ENCODE measurements around the gene FUNDC1. TPM values are rescaled to one million over a fixed set of nuclear protein-coding genes. Genes with fewer than 3 reads are reported as not detected.

FUNDC1 gene
- total RNA-seq, 1 donor from 2014 or later = 19.3 TPM

DNA sequence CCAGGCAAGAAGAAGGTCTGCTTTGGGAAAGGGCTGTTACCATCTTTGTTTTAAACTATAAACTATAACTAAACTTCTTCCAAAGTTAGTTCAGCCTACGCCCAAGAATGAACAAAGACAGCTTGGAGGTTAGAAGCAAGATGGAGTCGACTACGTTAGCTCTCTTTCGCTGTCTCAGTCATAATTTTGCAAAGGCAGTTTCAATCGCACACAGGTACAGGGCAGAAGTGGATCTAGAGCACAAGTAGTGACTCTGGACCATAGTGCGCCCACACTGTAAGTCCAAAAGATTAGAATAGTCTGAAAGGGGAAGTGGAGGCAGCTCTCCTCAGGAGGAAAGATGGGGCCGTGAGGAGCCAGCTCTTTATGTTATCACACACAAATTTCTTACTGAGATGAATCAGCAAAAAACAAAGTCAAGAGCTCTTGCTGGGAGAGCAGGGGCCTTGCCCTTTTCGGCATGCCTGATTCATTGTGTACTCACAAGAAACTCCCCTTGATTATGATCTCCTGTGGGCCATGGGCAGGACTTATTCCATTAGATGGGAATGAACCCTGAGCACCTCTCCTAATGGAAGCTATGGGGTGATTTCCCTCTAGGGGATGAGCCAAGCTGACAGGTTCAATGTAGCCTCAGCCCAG lies 58.6 kb downstream of the FUNDC1 start:
- Mint-ChIP-seq H3K4me3 (ENCODE audit: unreplicated experiment) (no peak overlapping the region), H3K9me3 (ENCODE audit: unreplicated experiment) (peaks cover 2% of the 10 kb centered on the region), H3K4me1 (ENCODE audit: low read depth, unreplicated experiment) (no peaks in the 10 kb centered on the region), H3K36me3 (ENCODE audit: unreplicated experiment) (no peaks in the 10 kb centered on the region), H3K27me3 (ENCODE audit: unreplicated experiment) (no peaks in the 10 kb centered on the region), H3K27ac (ENCODE audit: unreplicated experiment) (no peak overlapping the region)
- DNase-seq = no peak
- TF ChIP-seq, protein P1, sequence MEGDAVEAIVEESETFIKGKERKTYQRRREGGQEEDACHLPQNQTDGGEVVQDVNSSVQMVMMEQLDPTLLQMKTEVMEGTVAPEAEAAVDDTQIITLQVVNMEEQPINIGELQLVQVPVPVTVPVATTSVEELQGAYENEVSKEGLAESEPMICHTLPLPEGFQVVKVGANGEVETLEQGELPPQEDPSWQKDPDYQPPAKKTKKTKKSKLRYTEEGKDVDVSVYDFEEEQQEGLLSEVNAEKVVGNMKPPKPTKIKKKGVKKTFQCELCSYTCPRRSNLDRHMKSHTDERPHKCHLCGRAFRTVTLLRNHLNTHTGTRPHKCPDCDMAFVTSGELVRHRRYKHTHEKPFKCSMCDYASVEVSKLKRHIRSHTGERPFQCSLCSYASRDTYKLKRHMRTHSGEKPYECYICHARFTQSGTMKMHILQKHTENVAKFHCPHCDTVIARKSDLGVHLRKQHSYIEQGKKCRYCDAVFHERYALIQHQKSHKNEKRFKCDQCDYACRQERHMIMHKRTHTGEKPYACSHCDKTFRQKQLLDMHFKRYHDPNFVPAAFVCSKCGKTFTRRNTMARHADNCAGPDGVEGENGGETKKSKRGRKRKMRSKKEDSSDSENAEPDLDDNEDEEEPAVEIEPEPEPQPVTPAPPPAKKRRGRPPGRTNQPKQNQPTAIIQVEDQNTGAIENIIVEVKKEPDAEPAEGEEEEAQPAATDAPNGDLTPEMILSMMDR (IDR thresholded peaks at IDR 0.05; ENCODE audit: partially characterized antibody, unreplicated experiment) = no peak

DNA sequence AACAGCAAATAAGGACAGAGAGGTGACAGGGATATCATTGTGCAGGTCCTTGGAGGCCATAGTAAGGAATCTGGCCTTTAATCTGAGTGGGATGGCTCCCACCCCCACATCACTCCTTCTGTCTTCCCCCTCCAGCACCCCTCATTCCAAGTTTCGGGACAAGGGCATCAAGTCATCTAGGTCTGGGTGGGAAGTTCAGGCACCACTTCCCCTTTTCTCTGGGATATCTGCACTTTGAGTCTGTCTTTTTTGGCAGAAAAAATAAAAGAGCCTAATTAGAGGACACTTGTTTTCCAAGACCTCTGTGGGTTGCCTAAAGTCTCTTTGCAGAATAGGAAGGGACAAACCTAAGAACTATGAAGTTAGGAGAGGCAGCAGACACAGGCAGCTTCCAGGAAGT lies 60.1 kb downstream of the FUNDC1 start:
- Mint-ChIP-seq H3K36me3 (ENCODE audit: unreplicated experiment) (no peaks in the 10 kb centered on the region), H3K27me3 (ENCODE audit: unreplicated experiment) (no peaks in the 10 kb centered on the region), H3K27ac (ENCODE audit: unreplicated experiment) (no peak overlapping the region), H3K4me3 (ENCODE audit: unreplicated experiment) (no peak overlapping the region), H3K4me1 (ENCODE audit: low read depth, unreplicated experiment) (no peaks in the 10 kb centered on the region), H3K9me3 (ENCODE audit: unreplicated experiment) (peaks cover 2% of the 10 kb centered on the region)
- no peak for DNase-seq
- TF ChIP-seq, protein P1 (IDR thresholded peaks at IDR 0.05; ENCODE audit: partially characterized antibody, unreplicated experiment) = no peak

DNA sequence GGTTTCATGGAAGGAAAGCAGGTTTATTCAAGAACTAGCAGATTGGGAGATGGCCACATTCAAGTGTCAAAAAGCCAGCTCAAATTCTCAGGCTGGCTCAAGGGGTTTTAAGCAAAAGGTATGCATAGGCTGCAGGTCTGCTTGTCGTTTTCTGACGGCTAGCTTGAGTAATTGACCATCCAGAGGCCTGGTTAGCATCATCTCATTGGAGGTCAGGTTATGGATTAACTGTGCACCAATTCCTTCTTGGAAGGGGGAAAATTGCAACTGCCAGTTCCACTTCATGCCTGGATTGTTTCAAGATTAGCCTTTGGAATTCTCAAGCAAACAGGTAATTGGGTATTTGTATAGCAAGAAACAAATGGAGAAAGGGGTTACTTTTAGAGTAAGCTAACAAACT lies 62.1 kb downstream of the FUNDC1 start:
- Mint-ChIP-seq H3K4me1 (ENCODE audit: low read depth, unreplicated experiment) (no peaks in the 10 kb centered on the region), H3K9me3 (ENCODE audit: unreplicated experiment) (peaks cover 2% of the 10 kb centered on the region), H3K4me3 (ENCODE audit: unreplicated experiment) (no peak overlapping the region), H3K36me3 (ENCODE audit: unreplicated experiment) (no peaks in the 10 kb centered on the region), H3K27ac (ENCODE audit: unreplicated experiment) (no peak overlapping the region), H3K27me3 (ENCODE audit: unreplicated experiment) (no peaks in the 10 kb centered on the region)
- TF ChIP-seq, protein P1 (IDR thresholded peaks at IDR 0.05; ENCODE audit: partially characterized antibody, unreplicated experiment) = no peak
- no peak for DNase-seq

DNA sequence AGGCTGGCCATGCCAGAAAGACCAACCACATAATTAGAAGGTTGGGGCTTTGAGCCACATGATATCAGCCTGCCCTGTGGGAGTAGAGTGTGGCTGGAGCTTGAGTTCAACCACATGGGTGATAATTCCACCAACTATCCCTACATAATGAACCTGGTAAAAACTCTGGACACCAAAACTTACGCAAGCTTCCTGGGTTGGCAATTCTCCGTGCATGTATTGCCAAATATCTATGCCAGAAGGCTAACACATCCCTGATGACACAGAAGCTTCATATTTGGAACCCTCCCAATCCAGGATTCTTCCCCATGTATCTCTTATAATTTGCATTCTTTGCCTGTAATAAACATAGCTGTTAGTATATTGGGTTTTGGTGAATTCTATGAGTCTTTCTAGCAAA lies 68.2 kb downstream of the FUNDC1 start:
- TF ChIP-seq, protein P1 (IDR thresholded peaks at IDR 0.05; ENCODE audit: partially characterized antibody, unreplicated experiment) = no peak
- Mint-ChIP-seq H3K27ac (ENCODE audit: unreplicated experiment) (no peak overlapping the region), H3K9me3 (ENCODE audit: unreplicated experiment) (no peaks in the 10 kb centered on the region), H3K4me1 (ENCODE audit: low read depth, unreplicated experiment) (no peaks in the 10 kb centered on the region), H3K4me3 (ENCODE audit: unreplicated experiment) (no peak overlapping the region), H3K36me3 (ENCODE audit: unreplicated experiment) (no peaks in the 10 kb centered on the region), H3K27me3 (ENCODE audit: unreplicated experiment) (no peaks in the 10 kb centered on the region)
- DNase-seq = no peak

Other genes starting within 250 kb of the FUNDC1 start
- not detected for gene EFHC2, start 199.2 kb downstream of the FUNDC1 start, total RNA-seq (ENCODE audit: unreplicated experiment)

All from glutamatergic neuron (in vitro differentiated cells).